Ovary (tissue), 3 donors: ENCODE measurements around the gene SULT2B1.

ENCODE experiments used
- POLR2A ChIP-seq: fragments of 450-650 bp; IDR thresholded peaks from one replicate; pipeline ENCODE4 v1.6.1; 2017; ENCODE audit warnings: antibody characterized with exemption, mild to moderate bottlenecking, moderate library complexity
- TF ChIP-seq, protein P1 (sequence below), 3 donors: fragments of 450-650 bp in 2 of 3; fragments of 200-600 bp in 1 of 3; IDR thresholded peaks; one replicate each; pipeline versions ENCODE4 v1.5.1 to v1.8.0; 2016 to 2022; ENCODE audit warnings: antibody characterized with exemption in 3 of 3, mild to moderate bottlenecking in 1 of 3
- donor health status: DM: no; HTN: no; CAD: no.

GRCh38 chr19:48644355-48644754 is 92.4 kb downstream of the SULT2B1 start:
- TF ChIP-seq, protein P1, sequence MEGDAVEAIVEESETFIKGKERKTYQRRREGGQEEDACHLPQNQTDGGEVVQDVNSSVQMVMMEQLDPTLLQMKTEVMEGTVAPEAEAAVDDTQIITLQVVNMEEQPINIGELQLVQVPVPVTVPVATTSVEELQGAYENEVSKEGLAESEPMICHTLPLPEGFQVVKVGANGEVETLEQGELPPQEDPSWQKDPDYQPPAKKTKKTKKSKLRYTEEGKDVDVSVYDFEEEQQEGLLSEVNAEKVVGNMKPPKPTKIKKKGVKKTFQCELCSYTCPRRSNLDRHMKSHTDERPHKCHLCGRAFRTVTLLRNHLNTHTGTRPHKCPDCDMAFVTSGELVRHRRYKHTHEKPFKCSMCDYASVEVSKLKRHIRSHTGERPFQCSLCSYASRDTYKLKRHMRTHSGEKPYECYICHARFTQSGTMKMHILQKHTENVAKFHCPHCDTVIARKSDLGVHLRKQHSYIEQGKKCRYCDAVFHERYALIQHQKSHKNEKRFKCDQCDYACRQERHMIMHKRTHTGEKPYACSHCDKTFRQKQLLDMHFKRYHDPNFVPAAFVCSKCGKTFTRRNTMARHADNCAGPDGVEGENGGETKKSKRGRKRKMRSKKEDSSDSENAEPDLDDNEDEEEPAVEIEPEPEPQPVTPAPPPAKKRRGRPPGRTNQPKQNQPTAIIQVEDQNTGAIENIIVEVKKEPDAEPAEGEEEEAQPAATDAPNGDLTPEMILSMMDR (IDR thresholded peaks at IDR 0.05) = no peak
- no peak for TF ChIP-seq POLR2A
